K562 (cell line): ENCODE data around the gene CD164L2. TPM values are rescaled to one million over a fixed set of nuclear protein-coding genes. Genes with fewer than 3 reads are reported as not detected.
A peak's percentile ranks its signal among the peaks of the same experiment; 100 is the strongest.

ENCODE experiments used
- ATAC-seq: fragments of 200-7000 bp; cut with Tn5 transposase; 3 replicates; pipeline ENCODE4 v1.9.1; 2020; ENCODE audit warnings: moderate library complexity
- BruUV-seq: library from RNA; stranded (reverse); fragments of 400-500 nt; replicated peaks from 2 replicates; lab custom pipeline; 2021; lab: Mats Ljungman, UMichigan
- CTCF ChIA-PET: fragments of 300-600 bp; formaldehyde crosslinking; extraction: SDS; loops from one replicate; lab custom pipeline; 2021; ENCODE audit warnings: low intra/inter-chr PET ratio; lab: Yijun Ruan, JAX
- POLR2A ChIA-PET: fragments of 300-600, 350-650 bp; sonication (Branson Sonifier 250); formaldehyde crosslinking; extraction: SDS; loops from one replicate; lab custom pipeline; 2021; ENCODE audit warnings: antibody characterized with exemption, inconsistent platforms; lab: Yijun Ruan, JAX
- DNase-seq, 4 experiments: peaks; one replicate each; pipeline versions ENCODE4 v3.0.0 to v3.0.0-alpha.2; 2011 to 2018; ENCODE audit warnings: low spot score in 3 of 4, mixed read lengths in 3 of 4; ENCODE audit errors: extremely low read depth in 1 of 4
- FAIRE-seq: peaks from 2 replicates; lab custom pipeline; 2011; peaks lifted over from hg19 to GRCh38; lab: Jason Lieb, UNC
- H2AFZ ChIP-seq: 2 replicates; pipeline ENCODE4 v1.6.0; 2011; ENCODE audit warnings: low read depth, low read length, control low read depth, inconsistent platforms
- H3K27ac ChIP-seq: fragments of 200-600 bp; 3 replicates; pipeline ENCODE4 v1.8.0; 2011; ENCODE audit warnings: low read depth, mild to moderate bottlenecking, control low read depth, inconsistent platforms, low read length, moderate library complexity, mixed read lengths; ENCODE audit errors: extremely low read depth
- H3K27me3 ChIP-seq, 2 experiments: fragments of 300-600 bp in 1 of 2; 2 replicates in 1 of 2; 3 replicates in 1 of 2; pipeline versions ENCODE4 v1.6.0 to v1.8.0; 2011; ENCODE audit warnings: inconsistent platforms in 2 of 2, low read length in 2 of 2, mild to moderate bottlenecking in 1 of 2, mixed read lengths in 1 of 2, moderate library complexity in 1 of 2; ENCODE audit not compliant: control insufficient read depth in 2 of 2, insufficient read depth in 2 of 2
- H3K36me3 ChIP-seq: fragments of 300-600 bp; 3 replicates; pipeline ENCODE4 v1.8.0; 2011; ENCODE audit warnings: mild to moderate bottlenecking, low read length, inconsistent platforms; ENCODE audit not compliant: control insufficient read depth, insufficient read depth
- H3K4me1 ChIP-seq, 2 experiments: fragments of 200-600 bp in 1 of 2; replicated peaks in 1 of 2; 2 replicates in 1 of 2; 3 replicates in 1 of 2; pipeline versions ENCODE4 v1.5.1 to v1.8.0; 2011; ENCODE audit warnings: inconsistent platforms in 2 of 2, low read length in 2 of 2, mild to moderate bottlenecking in 1 of 2, mixed read lengths in 1 of 2, moderate library complexity in 1 of 2; ENCODE audit not compliant: control insufficient read depth in 2 of 2, insufficient read depth in 2 of 2
- H3K4me2 ChIP-seq: 2 replicates; pipeline ENCODE4 v1.6.1; 2011; ENCODE audit warnings: low read length, control low read depth, inconsistent platforms, mixed read lengths; ENCODE audit not compliant: insufficient read depth
- H3K4me3 ChIP-seq: fragments of 200-600 bp; sonication (generic), shearing (Covaris generic); 2 replicates; pipeline ENCODE4 v1.5.1; 2016; ENCODE audit warnings: control low read depth, inconsistent platforms
- H3K79me2 ChIP-seq: fragments of 200-600 bp; 3 replicates; pipeline ENCODE4 v1.8.0; 2011; ENCODE audit warnings: low read length, inconsistent platforms; ENCODE audit not compliant: control insufficient read depth, insufficient read depth
- H3K9ac ChIP-seq, 2 experiments: 2 replicates each; pipeline versions ENCODE4 v1.6.0 to v1.6.1; 2011; ENCODE audit warnings: low read depth in 2 of 2, low read length in 2 of 2, control low read depth in 1 of 2, inconsistent platforms in 1 of 2, mild to moderate bottlenecking in 1 of 2, mixed read lengths in 1 of 2; ENCODE audit not compliant: insufficient read depth in 1 of 2
- H3K9me1 ChIP-seq: one replicate; pipeline ENCODE4 v1.6.0; 2011; ENCODE audit warnings: inconsistent platforms, mild to moderate bottlenecking, low read length, moderate library complexity; ENCODE audit not compliant: control insufficient read depth, insufficient read depth
- H3K9me3 ChIP-seq: replicated peaks from 2 replicates; pipeline ENCODE4 v1.5.1; 2011; ENCODE audit warnings: low read depth, low read length, inconsistent platforms; ENCODE audit not compliant: control insufficient read depth, insufficient read depth
- H4K20me1 ChIP-seq: replicated peaks from 2 replicates; pipeline ENCODE4 v1.6.1; 2011; ENCODE audit warnings: low read length, inconsistent platforms, mixed read lengths; ENCODE audit not compliant: control insufficient read depth, insufficient read depth
- HMG20A ChIP-seq: fragments of 450-650 bp; formaldehyde crosslinking; conservative IDR thresholded peaks from 2 replicates; pipeline ENCODE4 v1.4.0; 2020; ENCODE audit warnings: mild to moderate bottlenecking, mixed read lengths
- PML ChIP-seq: IDR thresholded peaks from 2 replicates; pipeline ENCODE4 v1.6.1; 2012; ENCODE audit warnings: low read length, inconsistent platforms
- RBM22 ChIP-seq: fragments of 200-400 bp; formaldehyde crosslinking; IDR thresholded peaks from 2 replicates; pipeline ENCODE4 v1.6.1; 2018; ENCODE audit warnings: low read length, low read depth; ENCODE audit not compliant: poor library complexity, severe bottlenecking
- RCOR1 ChIP-seq, 2 experiments: IDR thresholded peaks; 2 replicates each; pipeline ENCODE4 v1.6.1; 2012; ENCODE audit warnings: low read depth in 2 of 2, low read length in 2 of 2, borderline replicate concordance in 1 of 2, improper control_type of control experiment in 1 of 2
- SMAD3 ChIP-seq: fragments of 450-650 bp; formaldehyde crosslinking; conservative IDR thresholded peaks from 2 replicates; pipeline ENCODE4 v1.4.0; 2020; ENCODE audit warnings: mild to moderate bottlenecking
- STAG1 ChIP-seq: sonication (generic); formaldehyde crosslinking; IDR thresholded peaks from 2 replicates; pipeline ENCODE4 v1.5.0; 2020; ENCODE audit warnings: missing genetic modification reagents, borderline replicate concordance
- ZNF134 ChIP-seq: fragments of 250-450 bp; sonication (Bioruptor Pico); conservative IDR thresholded peaks from 2 replicates; pipeline ENCODE4 v1.4.0; 2020
- ZNF184 ChIP-seq: sonication (generic); formaldehyde crosslinking; IDR thresholded peaks from 2 replicates; pipeline ENCODE4 v1.5.0; 2020; ENCODE audit warnings: missing genetic modification reagents
- ZNF197 ChIP-seq: fragments of 200-800 bp; sonication (Bioruptor generic); IDR thresholded peaks from 2 replicates; pipeline ENCODE4 v1.6.1; 2016; ENCODE audit warnings: low read depth, missing genetic modification characterization, missing compliant biosample characterization
- ZNF263 ChIP-seq: sonication (generic); formaldehyde crosslinking; IDR thresholded peaks from 2 replicates; pipeline ENCODE4 v1.8.0; 2022; ENCODE audit warnings: mild to moderate bottlenecking, missing genetic modification reagents, borderline replicate concordance
- WGBS: fragments of 100-300 bp; shearing (Covaris generic); methylation state at CpG from one replicate; pipeline ENCODE4 v1.1.6; 2016; ENCODE audit warnings: low coverage, mixed read lengths; ENCODE audit not compliant: insufficient coverage; ENCODE audit errors: missing lambda C conversion rate; 5-methylcytosine and 5-hydroxymethylcytosine counted together
- in situ Hi-C: fragments of 300-500 bp; cut with MboI; formaldehyde crosslinking; loops from 4 replicates; pipeline ENCODE4 v1.15.0; 2018; ENCODE audit warnings: inconsistent platforms, mixed read lengths
- intact Hi-C: fragments of 100-400 bp; cut with micrococcal nuclease; formaldehyde crosslinking; loops from 2 replicates; pipeline ENCODE4 v1.14.2; 2022
- polyA plus RNA-seq, 8 experiments: library from polyadenylated mRNA; depleted of rRNA in 4 of 8; stranded (reverse) in 5 of 8; unstranded in 3 of 8; fragments of >200 nt; fragmentation: Nextera tagmentation in 2 of 8; fragmentation: Illumina TruSeq in 1 of 8; extraction: Ambion mirVana in 2 of 8; extraction: Trizol in 1 of 8; gene quantifications; 2 replicates each; pipeline versions ENCODE4 v1.2.1 to v1.2.3, GENCODE V29; 2011 to 2014; ENCODE audit warnings: inconsistent platforms in 1 of 8, missing spikeins in 1 of 8
- total RNA-seq, 7 experiments: library from RNA; depleted of rRNA in 6 of 7; stranded (reverse); fragments of >200 nt in 6 of 7; fragmentation: Illumina TruSeq in 2 of 7; extraction: Trizol in 2 of 7; gene quantifications; 2 replicates each; pipeline versions ENCODE4 v1.2.1 to v1.2.3, GENCODE V29; 2011 to 2021; ENCODE audit warnings: low replicate concordance in 1 of 7
- TF ChIP-seq, protein P1 (sequence below): fragments of 250-450 bp; sonication (Bioruptor Pico); IDR thresholded peaks from 2 replicates; pipeline ENCODE4 v1.4.0; 2020; ENCODE audit warnings: mild to moderate bottlenecking, moderate library complexity

The CD164L2 gene
- total and polyA plus RNA-seq, 9 of the 15 experiments (the other 6 are each of a cell fraction or from before 2014, with no cell fraction given), result 0.08 to 0.92 (median 0.38) TPM; not detected in 1

DNA sequence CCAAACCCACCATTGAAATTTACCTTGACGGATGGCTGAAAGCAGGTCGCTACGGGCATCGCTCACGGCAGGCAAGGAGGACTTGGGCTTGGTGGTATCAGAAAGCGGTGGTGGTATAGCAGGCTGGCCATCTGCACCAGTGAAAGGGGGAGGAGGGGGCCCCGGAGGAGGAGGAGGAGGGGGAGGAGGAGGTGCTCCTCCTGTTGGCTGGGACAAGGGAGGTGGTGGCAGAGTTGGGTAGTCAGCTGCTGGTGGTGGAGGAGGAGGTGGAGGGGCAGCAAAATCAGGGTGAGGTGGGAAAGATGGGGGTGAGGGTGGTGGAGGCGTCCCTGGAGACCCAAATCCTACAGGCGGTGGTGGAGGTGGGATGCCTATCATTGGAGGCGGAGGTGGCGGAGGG lies 26.5 kb upstream of the CD164L2 start:
- 93% methylated on average over 9 of the region's 11 CpGs for WGBS
- Histone ChIP-seq H3K27me3 (no peaks in the 10 kb centered on the region), H3K9ac (no peak overlapping the region), H3K4me1 (peaks cover 0 to 5% of the 10 kb centered on the region in 2 experiments; a peak in 1 of 5 replicates), H3K4me3 (no peak overlapping the region), H3K4me2 (no peak overlapping the region), H3K79me2 (no peaks in the 10 kb centered on the region), H4K20me1 (no peaks in the 10 kb centered on the region), H3K27ac (no peak overlapping the region), H3K36me3 (peaks cover 85% of the 10 kb centered on the region), H2AFZ (no peak overlapping the region), H3K9me3 (no peaks in the 10 kb centered on the region), H3K9me1 (peaks cover 3% of the 10 kb centered on the region)
- CTCF ChIA-PET, result no interaction called here
- intact Hi-C loops, result no loop called here
- no peak for FAIRE-seq
- BruUV-seq, result no TSS peak
- no peak for DNase-seq
- no peak for ATAC-seq
- in situ Hi-C loops, result no loop called here
- POLR2A ChIA-PET, result interaction anchor here (0.7 to 3.3 kb wide), 2 partner anchors 8 to 11 kb away, joined by 3 to 23 read pairs; no protein-coding TSS in a partner anchor
- TF ChIP-seq ZNF263 (CRISPR knock-in tag), result peak; percentile 86
- TF ChIP-seq RBM22, result peak; percentile 18
- TF ChIP-seq ZNF197 (CRISPR knock-in tag), result no peak

DNA sequence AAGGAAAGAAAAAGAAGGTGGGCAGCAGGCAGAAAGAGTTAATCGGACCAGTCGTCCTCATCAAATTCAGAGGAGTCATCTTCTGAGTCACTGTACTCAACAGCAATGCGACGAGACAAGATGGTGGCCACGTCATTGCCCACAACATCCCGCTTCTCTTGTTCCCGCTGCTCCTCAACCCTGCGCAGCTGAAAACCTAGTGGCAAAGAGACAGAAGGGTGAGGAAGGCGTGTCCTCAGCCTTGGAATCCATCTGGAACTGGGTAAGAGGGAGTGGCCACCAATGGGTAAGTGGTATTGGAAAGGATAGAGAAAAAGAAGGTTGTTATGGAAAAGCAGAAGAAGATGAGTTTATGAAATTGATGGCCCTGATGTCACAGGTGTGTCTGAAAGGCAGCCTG lies 25.0 kb upstream of the CD164L2 start:
- DNase-seq (no peak), FAIRE-seq (no peak), ATAC-seq (no peak)
- H3K4me1 ChIP-seq, result peaks cover 0 to 10% of the 10 kb centered on the region in 2 experiments; a peak in 2 of 5 replicates
- H3K4me2 ChIP-seq, result no peak overlapping the region
- no peak overlapping the region for H3K4me3 ChIP-seq
- ChIA-PET POLR2A (interaction anchor here (1.1 kb wide), 1 partner anchor 8 kb away, joined by 3 read pairs; no protein-coding TSS in a partner anchor), CTCF (no interaction called here)
- in situ Hi-C loops, result no loop called here
- no peaks in the 10 kb centered on the region for H3K27me3 ChIP-seq
- no TSS peak for BruUV-seq
- no peaks in the 10 kb centered on the region for H3K9me3 ChIP-seq
- H3K9me1 ChIP-seq, result peaks cover 3% of the 10 kb centered on the region
- peaks cover 79% of the 10 kb centered on the region for H3K36me3 ChIP-seq
- intact Hi-C loops, result no loop called here
- no peaks in the 10 kb centered on the region for H4K20me1 ChIP-seq
- H2AFZ ChIP-seq, result no peak overlapping the region
- H3K79me2 ChIP-seq, result no peaks in the 10 kb centered on the region
- no peak overlapping the region for H3K9ac ChIP-seq
- 86% methylated on average over 9 of the region's 9 CpGs for WGBS
- no peak overlapping the region for H3K27ac ChIP-seq
- TF ChIP-seq, protein P1, sequence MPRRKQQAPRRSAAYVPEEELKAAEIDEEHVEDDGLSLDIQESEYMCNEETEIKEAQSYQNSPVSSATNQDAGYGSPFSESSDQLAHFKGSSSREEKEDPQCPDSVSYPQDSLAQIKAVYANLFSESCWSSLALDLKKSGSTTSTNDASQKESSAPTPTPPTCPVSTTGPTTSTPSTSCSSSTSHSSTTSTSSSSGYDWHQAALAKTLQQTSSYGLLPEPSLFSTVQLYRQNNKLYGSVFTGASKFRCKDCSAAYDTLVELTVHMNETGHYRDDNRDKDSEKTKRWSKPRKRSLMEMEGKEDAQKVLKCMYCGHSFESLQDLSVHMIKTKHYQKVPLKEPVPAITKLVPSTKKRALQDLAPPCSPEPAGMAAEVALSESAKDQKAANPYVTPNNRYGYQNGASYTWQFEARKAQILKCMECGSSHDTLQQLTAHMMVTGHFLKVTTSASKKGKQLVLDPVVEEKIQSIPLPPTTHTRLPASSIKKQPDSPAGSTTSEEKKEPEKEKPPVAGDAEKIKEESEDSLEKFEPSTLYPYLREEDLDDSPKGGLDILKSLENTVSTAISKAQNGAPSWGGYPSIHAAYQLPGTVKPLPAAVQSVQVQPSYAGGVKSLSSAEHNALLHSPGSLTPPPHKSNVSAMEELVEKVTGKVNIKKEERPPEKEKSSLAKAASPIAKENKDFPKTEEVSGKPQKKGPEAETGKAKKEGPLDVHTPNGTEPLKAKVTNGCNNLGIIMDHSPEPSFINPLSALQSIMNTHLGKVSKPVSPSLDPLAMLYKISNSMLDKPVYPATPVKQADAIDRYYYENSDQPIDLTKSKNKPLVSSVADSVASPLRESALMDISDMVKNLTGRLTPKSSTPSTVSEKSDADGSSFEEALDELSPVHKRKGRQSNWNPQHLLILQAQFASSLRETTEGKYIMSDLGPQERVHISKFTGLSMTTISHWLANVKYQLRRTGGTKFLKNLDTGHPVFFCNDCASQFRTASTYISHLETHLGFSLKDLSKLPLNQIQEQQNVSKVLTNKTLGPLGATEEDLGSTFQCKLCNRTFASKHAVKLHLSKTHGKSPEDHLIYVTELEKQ (CRISPR knock-in tag), result no peak
- TF ChIP-seq RCOR1 (IDR thresholded peaks at IDR 0.05; ENCODE audit: borderline replicate concordance in 1 of 2, low read depth in 2 of 2, low read length in 2 of 2) (no peak), PML (no peak), ZNF134 (CRISPR knock-in tag) (no peak), ZNF184 (no peak), STAG1 (CRISPR knock-in tag) (no peak), HMG20A (CRISPR knock-in tag) (no peak), SMAD3 (CRISPR knock-in tag) (no peak)
